T-helper 9 cell (primary cell): ENCODE results near the gene PLEKHA8.

Experiments
- DNase-seq: peaks from one replicate; pipeline ENCODE4 v3.0.0-alpha.2; 2020

The PLEKHA8 gene

DNA sequence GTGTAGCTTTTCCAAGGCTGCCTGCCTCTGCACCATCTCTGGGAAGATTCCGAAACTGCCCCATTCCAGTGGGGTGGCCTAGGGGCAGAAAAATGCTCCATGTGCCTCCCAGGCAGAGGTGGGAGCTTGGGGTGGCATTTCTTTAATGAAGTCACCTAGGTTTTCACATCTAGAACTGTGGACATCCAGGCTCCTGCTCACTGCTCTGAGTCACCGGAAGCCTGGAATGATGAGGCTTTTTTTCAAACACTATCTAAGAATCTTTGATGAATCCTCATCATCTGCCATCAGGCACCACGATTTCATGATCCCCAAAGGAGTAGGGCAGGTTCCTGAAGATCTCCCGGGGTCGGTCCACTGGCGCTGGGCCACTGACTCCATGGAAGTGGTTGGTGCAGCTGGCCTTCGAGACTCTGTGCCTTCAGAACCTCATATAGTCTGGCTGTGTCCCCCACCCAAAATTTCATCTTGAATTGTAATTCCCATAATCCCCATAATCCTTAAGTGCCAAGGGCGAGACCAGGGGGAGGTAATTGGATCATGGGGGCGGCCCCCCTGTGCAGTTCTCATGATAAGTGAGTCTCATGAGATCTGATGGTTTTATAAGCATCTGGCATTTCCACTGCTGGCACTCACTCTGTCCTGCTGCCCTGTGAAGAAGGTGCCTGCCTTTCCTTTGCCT is 143.7 kb downstream of the PLEKHA8 start:
- no peak for DNase-seq

DNA sequence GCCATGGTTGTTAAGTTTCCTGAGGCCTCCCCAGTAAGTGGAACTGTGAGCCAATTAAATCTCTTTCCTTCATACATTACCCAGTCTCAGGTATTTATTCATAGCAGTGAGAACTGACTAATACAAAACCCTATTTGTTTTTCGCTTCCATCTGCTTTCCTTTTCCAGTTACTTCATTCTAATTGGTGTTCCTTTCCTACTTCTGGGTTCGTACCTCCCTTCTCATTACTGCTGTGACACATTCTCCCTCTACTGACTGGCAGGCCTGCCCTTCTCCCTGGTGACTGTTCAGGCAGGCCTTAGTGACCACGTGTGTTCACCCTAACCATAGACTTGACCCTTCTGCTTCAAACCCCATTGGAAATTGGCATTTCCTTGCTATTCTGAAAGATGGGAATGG is 144.2 kb downstream of the PLEKHA8 start:
- DNase-seq, result no peak

DNA sequence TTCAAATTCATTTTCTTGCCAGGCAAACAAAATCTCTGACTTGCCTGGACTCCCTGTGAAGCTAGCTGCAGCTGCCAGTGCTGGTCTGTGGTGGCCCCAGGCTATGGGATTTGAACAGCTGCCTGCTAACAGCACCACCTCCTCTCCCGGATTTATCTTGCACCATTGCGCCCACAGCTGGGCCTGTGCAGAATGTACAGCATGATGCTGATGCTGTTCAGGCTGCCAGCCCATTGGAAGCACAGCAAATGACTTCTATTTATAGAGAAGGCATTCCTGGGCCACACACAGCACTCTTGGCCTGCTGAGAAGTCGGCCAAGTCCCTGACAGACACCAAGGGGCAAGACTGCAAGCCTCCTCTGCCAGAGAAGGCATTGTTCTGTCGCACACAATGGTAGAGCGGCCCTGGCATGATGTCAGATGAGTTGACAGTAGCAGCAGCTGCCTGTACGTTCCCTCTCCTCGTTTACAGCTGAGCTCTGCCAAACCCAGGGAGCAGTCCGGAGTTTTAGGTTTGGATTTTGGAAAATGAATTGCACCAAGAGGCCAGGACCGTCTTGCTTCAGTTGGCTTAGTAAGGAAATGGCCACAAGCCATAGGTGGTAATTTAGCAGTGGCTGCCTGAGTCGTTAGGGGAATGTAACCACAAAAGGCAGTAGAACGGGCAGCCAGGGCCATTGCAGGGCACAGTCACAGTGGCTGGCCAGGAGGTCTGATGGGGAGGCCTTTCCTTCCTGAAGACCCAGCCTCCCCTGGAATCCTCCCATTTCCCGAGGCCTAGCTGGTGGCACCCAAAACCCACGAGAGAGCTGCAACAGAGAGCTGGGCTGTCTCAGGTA is 145.1 kb downstream of the PLEKHA8 start:
- DNase-seq, result no peak

DNA sequence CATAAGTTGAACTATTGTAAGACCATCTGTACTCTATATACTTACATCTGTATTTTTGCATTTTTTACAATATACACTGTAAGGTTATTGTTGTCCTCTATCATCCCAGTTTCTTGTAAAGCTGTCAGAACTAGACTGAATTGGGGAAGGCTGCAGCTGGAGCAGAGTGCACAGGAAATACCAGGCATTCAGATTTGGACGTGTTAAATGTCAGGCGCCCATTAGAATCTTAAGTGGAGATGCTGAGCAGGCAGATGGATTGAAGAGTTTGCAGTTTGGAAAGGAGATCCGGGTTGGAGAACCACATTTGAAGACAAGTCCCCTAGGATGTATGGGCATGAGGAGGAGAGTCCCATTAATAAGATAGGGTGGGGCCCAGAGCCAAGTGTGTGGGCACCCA is 147.0 kb downstream of the PLEKHA8 start:
- DNase-seq, result no peak

DNA sequence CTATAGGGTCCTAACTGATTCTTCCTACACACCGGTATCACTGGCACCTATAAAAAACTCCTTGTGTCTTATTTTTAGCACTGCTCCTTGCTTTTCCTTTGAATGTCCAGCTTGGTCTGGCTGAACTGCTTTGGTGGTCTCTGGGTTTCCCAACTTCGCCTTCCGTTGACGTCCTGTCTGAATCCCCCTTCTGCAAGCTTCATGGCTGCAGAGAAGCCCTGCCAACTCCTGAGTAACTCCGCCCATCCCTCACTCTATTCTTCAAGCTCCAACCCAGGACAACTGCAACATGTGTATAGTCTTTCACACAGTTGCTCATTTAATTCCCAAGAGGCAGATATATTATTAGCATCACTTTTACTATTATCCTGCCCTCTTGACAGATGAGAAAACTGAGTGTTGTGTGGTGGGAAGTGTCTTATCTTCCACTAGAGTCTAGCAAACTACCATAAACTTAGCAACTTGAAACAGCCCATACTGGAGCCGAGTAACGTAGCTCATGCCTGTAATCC is 147.5 kb downstream of the PLEKHA8 start:
- DNase-seq, result no peak

DNA sequence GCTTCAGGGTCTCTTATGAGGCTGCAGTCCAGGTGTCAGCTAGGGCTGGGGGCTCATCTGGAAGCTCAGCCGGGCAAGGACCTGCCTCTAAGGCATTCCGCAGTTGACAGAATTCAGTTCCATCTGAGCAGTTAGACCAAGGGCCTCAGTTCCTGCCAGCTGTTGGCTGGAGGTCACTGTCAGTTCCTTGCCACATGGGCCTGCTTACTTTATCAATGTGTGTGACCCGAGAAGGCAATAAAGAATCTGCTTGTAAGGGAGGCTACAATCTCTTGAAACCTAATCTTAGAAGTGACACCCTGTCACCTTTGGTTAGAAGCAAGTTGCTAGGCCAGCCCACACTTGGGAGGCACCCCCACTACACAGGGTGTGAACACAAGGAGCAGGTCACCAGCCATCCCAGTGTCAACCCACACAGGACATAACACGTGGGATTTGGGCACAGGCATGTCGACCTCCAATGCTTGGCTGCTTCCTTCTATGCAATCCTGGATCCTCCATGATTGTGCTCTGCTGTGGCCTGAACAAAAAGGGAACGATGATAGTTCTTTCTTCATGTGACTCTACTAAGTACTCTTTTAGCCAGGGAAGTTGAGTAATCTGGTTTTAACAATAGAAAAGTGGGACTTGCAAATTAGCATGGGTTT is 148.4 kb downstream of the PLEKHA8 start:
- no peak for DNase-seq

DNA sequence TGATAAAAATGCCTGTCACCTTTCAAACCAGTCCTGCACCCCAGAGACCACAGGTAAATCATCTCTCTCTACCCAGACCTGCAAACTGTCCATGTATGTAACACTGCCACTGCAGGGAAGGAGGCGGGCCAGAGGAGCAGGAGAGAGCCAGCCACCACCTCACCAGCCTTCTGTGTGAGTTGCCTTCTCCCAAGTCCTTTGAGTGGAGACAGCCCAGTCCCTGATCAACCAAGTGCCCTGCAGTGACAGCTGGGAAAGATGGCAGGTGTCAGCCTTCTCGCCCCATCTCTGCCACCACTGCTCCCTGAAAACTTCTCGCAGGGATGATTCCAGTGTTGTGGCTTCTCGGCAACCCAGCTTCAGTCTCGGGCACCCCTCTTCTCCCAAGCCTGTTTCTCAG is 149.0 kb downstream of the PLEKHA8 start:
- DNase-seq, result no peak

DNA sequence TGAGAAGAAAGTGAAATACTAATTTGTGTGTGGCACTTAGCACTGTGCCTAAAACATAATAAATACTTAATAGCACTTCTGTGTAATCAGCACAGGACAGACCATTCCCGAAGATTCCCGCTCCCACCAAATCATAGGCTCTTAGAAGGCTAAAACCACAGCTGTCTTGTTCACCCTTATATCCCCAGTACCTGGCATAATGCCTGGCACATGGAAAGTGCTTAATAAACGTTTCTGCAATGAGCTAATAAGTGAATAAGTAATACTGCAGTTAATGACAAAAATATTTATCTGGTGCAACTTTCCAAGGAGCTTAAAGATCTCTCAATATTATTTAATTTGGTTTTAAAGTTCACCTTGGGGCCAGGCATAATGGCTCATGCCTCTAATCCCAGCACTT is 149.8 kb downstream of the PLEKHA8 start:
- DNase-seq, result no peak

DNA sequence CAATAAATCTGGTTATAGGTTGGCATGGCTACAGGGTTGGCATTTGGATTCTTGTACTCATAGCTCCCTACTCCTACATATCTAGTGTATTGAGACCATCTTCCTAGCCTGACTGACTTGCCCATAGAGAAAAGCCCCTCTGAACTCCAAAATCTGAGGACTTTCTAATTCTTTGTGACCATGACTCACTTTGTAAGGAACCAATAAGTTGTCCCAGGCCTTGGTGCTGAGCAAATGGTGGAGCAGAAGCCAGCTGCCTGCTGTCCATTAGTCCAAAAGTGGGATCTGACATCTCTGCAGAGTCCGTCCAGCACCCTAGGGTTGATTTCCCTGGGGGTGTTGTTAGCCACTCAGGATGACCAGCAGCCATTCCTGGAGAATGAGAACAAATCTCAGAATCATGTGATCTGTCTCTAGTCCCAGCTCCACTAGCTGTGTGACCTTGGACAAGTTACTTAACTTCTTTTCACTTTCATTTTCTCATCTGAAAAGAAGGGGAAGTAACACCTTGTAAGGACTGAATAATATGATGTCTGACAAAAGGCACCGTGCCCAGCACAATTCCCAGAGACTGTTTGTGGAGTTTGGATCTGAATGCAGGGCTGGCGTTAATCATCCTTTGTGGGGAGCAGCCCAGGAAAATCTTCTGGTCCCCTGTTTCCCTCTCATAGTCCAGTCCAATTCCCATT is 150.7 kb downstream of the PLEKHA8 start:
- DNase-seq, result no peak
